Measurements from ENCODE around the gene PHYHIPL. TPM values are rescaled to one million over a fixed set of nuclear protein-coding genes. Genes with fewer than 3 reads are reported as not detected.
A peak's percentile ranks its signal among the peaks of the same experiment; 100 is the strongest.

Gene PHYHIPL
- total RNA-seq, 1 donor from 2014 or later = not detected

DNA sequence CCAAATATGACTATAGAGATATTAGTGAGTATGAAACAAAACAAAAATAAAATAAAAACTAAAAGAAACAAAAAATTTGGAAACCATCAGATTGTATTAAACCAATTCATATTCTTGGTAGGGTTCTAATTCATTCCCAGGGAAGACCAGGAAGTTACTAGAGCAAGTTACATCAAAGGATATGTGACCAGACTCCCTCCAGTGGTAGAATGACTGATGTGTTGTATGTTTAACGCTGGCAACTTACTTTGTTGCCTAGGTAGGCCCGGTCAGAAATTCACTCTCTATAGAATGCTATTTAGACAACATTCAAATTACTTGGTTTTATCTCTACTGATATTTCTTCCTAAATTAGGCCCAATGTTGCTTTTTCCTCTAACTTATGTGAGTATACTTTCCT lies 5.2 kb downstream of the PHYHIPL start:
- TF ChIP-seq, protein P1, sequence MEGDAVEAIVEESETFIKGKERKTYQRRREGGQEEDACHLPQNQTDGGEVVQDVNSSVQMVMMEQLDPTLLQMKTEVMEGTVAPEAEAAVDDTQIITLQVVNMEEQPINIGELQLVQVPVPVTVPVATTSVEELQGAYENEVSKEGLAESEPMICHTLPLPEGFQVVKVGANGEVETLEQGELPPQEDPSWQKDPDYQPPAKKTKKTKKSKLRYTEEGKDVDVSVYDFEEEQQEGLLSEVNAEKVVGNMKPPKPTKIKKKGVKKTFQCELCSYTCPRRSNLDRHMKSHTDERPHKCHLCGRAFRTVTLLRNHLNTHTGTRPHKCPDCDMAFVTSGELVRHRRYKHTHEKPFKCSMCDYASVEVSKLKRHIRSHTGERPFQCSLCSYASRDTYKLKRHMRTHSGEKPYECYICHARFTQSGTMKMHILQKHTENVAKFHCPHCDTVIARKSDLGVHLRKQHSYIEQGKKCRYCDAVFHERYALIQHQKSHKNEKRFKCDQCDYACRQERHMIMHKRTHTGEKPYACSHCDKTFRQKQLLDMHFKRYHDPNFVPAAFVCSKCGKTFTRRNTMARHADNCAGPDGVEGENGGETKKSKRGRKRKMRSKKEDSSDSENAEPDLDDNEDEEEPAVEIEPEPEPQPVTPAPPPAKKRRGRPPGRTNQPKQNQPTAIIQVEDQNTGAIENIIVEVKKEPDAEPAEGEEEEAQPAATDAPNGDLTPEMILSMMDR (IDR thresholded peaks at IDR 0.05) = peak; percentile 10 to 45 (median 11)
- no peaks in the 10 kb centered on the region for H3K36me3 ChIP-seq
- intact Hi-C loops (cut with DNase I) = loop anchor here (2.0 kb wide), 1 partner anchor 229 kb away; no protein-coding TSS in a partner anchor

DNA sequence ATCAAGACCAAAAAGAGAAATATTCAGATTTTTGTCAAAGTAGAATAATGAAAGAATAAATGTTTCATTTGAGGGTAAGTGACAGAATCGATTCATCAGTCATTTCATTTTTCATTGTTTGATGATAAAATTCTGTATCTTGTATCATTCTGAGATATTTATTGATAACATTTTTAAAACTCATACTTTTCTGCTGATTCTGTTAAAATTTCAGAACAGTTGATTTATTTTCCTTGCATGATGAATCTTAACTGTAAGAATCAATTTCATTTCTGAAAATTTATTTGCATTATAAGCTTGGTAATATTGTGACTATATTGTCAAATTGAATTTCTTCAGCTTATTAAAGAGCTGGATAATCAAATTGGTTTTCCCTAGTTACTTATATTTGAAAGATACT lies 13.9 kb downstream of the PHYHIPL start:
- Histone ChIP-seq H3K4me3 (no peak overlapping the region), H3K27ac (no peak overlapping the region), H3K36me3 (no peaks in the 10 kb centered on the region), H3K9me3 (no peaks in the 10 kb centered on the region), H3K27me3 (no peaks in the 10 kb centered on the region), H3K4me1 (no peaks in the 10 kb centered on the region)
- TF ChIP-seq, protein P1 (IDR thresholded peaks at IDR 0.05) = no peak
- DNase-seq (ENCODE audit: low spot score in 2 of 2) = no peak
- intact Hi-C loops (cut with DNase I) = no loop called here

More for the DNA sequence above, 5.2 kb downstream of the PHYHIPL start:
- Histone ChIP-seq H3K4me1 (peaks cover 4 to 8% of the 10 kb centered on the region in 2 donors), H3K9me3 (no peaks in the 10 kb centered on the region), H3K27ac (no peak overlapping the region), H3K4me3 (no peak overlapping the region), H3K27me3 (no peaks in the 10 kb centered on the region)
- no peak for DNase-seq (ENCODE audit: low spot score in 2 of 2)

DNA sequence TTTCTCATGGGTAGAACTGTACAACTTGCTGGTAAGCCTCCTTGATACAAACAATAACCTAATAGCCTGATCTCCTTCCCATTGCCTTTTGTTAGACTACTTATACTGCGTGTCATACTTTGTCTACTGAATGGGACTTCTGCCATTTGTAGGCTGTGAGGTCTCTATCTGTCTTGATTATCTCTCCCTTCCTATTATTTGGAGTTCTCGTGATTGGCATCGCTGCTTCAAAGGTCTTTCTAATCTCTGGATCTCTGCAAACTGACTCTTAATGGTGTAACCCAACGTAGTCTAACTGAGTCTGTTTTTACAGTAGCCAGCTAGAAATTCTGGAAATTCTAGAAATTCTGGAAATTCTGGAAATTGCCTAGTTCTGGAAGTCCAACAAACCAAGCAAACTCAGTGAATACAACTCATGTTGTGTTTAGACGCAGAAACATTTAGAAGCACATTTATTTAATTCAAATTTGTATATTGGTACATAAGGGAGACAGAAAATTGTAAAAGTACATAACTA lies 29.8 kb downstream of the PHYHIPL start:
- no peak for DNase-seq (ENCODE audit: low spot score in 2 of 2)
- Histone ChIP-seq H3K4me3 (no peak overlapping the region), H3K4me1 (no peaks in the 10 kb centered on the region), H3K36me3 (no peaks in the 10 kb centered on the region), H3K27ac (no peak overlapping the region), H3K27me3 (no peaks in the 10 kb centered on the region), H3K9me3 (no peaks in the 10 kb centered on the region)
- intact Hi-C loops (cut with DNase I) = no loop called here
- TF ChIP-seq, protein P1 (IDR thresholded peaks at IDR 0.05) = no peak

DNA sequence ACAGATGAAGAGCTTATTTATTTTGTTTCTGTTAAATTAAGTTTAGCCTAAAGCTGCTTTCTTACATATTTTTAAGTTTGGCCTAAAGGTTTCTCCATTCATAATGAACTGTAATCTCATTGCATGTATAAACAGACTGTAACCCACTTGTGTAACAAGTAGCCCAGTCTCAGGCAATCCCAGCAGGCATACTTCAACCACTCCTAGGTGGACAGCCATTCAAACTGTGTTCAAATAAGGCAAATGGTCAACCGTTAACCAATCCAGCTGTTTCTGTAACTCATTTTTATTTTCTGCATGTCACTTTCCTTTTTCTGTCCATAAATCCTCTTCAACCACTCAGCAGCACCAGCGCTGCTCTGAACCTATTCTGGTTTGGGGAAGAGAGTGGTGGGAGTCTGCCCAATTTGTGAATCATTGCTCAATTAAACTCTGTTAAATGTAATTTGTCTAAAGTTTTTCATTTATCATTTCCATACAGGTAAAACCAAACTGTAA lies 35.9 kb downstream of the PHYHIPL start:
- H3K4me1 ChIP-seq = no peaks in the 10 kb centered on the region
- H3K36me3 ChIP-seq = no peaks in the 10 kb centered on the region
- no peak overlapping the region for H3K27ac ChIP-seq
- TF ChIP-seq, protein P1 (IDR thresholded peaks at IDR 0.05) = no peak
- H3K4me3 ChIP-seq = no peak overlapping the region
- intact Hi-C loops (cut with DNase I) = no loop called here
- no peaks in the 10 kb centered on the region for H3K27me3 ChIP-seq
- no peaks in the 10 kb centered on the region for H3K9me3 ChIP-seq
- DNase-seq (ENCODE audit: low spot score in 2 of 2) = no peak

DNA sequence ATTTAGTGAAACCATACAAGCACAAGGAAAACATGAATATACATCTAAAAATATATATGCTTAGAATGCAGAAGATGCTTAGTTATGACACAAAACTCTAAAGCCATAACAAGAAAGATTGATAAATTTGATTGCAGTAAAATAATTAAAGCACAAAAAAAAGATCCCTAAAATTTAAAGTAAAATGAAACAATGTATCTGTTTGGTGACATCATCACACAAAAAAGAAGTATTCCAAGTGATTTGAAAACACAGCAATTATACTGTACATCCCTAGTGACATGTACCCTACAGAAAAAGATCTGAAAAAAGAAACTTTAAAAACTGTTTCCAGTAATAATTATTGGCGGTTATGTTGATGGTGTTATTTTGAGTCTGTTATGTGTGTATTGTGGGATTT lies 37.7 kb downstream of the PHYHIPL start:
- no peak overlapping the region for H3K27ac ChIP-seq
- H3K27me3 ChIP-seq = no peaks in the 10 kb centered on the region
- no peak for DNase-seq (ENCODE audit: low spot score in 2 of 2)
- no peaks in the 10 kb centered on the region for H3K36me3 ChIP-seq
- TF ChIP-seq, protein P1 (IDR thresholded peaks at IDR 0.05) = no peak
- H3K9me3 ChIP-seq = no peaks in the 10 kb centered on the region
- H3K4me1 ChIP-seq = no peaks in the 10 kb centered on the region
- H3K4me3 ChIP-seq = no peak overlapping the region
- intact Hi-C loops (cut with DNase I) = no loop called here

Measured in ascending aorta (tissue), 2 donors.